HCEC 1CT (cell line): ENCODE measurements around the gene CIB4.

ENCODE experiments used
- DNase-seq: peaks from one replicate; pipeline ENCODE4 v3.0.0-alpha.2; 2017

CIB4 gene

GRCh38 chr2:26640781-26641564 is at the start of gene CIB4:
Gene CIB4 (minus strand): TSS chr2:26641366. CDS start chr2:26641314, 52 bp downstream.
- no peak for DNase-seq

- DNase-seq, result no peak
Measured at GRCh38 chr2:26687801-26688200, 46.6 kb upstream of the CIB4 start.

GRCh38 chr2:26687328-26687727 is 46.2 kb upstream of the CIB4 start:
- no peak for DNase-seq

DNA sequence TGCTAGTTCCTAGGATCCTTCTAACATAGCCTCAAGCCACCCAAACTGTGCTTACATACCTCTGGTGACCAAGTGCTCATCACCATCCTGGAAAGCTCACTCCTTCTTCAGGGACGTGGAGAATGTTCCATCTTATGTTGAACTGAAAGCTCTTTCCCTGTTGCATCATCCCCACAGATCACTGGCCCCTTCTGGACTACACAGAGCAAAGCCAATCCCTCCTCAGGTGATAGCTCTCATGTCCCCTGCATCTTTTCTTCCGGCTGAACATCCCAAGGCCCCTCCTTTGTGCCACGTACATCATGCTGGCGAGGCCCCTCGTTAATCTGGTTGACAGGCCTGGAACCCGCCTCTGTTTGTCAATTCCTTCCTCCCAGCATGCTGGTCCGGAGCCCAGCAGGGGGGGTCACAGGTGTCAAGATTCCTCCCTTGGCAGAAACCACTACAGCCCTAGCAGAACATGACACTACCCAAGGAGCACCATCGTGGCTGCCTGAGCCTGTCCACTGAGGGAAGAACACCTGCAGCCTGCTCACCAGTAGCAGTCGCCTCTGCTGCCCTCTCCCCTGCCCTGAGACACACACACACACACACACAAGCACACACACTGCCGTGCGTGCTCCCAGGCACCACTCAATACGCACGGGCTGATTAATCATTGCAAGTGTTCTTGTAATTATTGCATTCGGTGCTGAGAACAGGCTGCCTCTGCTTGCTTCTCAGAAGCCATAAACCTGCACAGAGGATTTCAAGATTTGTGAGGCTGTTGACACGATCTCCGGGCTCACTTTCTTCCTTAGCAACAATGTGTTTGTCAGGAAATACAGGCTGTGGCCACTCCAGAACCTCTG is 45.0 kb upstream of the CIB4 start:
- no peak for DNase-seq

DNA sequence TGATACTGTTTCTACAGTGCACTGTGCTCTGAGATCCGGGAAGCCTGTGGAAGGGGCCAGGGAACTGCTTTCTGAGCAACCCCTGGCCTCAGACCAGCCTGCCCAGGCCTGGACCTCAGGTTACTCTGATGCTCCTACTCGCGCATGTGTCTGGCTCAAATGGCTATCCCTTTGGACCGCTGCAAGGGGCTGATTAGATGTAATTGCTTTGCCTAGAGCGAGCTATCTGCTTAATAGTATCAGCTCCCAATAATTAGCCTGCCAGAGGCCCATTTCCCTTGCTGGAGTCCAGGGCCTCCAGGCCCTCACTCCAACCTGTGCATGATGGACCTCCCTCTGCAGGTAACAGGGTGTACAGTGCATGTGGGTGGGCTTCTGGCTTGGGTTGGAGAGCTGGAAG is 44.2 kb upstream of the CIB4 start:
- no peak for DNase-seq

DNA sequence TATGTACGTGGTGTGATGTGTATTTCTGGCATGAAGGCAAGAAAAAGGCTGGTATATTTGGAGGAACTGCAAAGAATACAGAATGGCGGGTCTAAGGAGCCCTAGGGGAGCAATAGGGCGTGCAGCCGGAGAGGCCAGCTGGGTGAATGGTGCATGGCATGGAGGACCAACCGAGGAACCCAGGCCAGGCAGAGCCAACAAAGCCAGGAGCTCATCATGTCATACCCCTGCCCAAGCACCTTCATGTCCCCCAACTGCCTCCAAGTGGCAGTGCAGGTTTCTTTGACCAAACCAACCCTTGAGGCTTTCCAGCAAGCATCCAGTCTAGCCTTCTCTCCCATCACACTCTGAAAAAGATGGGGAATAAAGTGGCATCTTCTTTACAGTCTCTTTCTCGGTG is 42.4 kb upstream of the CIB4 start:
- no peak for DNase-seq

- no peak for DNase-seq
Measured at GRCh38 chr2:26682155-26682554, 41.0 kb upstream of the CIB4 start.

DNA sequence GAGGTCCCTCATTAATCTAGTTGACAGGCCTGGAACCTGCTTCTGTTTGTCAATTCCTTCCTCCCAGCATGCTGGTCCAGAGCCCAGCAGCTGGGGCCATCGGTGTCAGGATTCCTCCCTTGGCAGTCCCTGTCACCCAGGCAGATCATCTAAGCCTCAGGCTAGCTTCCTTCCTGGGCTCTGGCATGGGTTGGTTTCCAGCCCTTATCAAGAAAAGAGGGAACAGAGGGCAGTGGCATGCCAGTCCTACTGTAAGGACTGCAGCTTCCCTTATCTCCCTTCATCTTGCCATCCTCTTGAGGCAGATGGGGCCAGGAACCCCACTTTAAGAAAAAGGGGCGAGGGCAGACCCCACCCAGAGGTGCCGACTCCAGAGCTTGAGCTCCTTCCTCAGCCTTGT is 40.5 kb upstream of the CIB4 start:
- DNase-seq, result no peak

DNA sequence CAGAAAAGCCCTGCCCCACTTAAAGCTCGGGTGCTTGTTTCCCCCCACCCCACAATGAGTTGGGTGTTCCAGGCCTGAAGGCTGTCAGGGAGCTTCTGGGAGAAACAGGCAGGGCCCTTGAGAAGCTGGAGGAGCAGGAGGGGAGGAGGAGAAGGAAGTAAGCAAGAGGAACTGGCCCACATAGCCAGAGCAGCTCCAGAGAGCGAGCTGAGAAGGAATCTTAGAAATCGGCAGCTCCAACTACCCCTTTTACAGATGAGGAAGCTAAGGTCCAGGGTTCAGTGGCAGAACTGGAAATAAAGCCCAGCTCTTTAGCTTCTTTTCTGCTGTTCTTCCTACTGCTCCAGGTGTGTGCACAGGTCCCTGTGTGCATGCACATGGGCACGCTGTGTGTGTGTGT is 38.7 kb upstream of the CIB4 start:
- no peak for DNase-seq

- DNase-seq, result peak; percentile 35
Measured at GRCh38 chr2:26678035-26678434, 36.9 kb upstream of the CIB4 start.

- no peak for DNase-seq
Measured at GRCh38 chr2:26675651-26676255, 34.6 kb upstream of the CIB4 start.

- no peak for DNase-seq
Measured at GRCh38 chr2:26674771-26675170, 33.6 kb upstream of the CIB4 start.

DNA sequence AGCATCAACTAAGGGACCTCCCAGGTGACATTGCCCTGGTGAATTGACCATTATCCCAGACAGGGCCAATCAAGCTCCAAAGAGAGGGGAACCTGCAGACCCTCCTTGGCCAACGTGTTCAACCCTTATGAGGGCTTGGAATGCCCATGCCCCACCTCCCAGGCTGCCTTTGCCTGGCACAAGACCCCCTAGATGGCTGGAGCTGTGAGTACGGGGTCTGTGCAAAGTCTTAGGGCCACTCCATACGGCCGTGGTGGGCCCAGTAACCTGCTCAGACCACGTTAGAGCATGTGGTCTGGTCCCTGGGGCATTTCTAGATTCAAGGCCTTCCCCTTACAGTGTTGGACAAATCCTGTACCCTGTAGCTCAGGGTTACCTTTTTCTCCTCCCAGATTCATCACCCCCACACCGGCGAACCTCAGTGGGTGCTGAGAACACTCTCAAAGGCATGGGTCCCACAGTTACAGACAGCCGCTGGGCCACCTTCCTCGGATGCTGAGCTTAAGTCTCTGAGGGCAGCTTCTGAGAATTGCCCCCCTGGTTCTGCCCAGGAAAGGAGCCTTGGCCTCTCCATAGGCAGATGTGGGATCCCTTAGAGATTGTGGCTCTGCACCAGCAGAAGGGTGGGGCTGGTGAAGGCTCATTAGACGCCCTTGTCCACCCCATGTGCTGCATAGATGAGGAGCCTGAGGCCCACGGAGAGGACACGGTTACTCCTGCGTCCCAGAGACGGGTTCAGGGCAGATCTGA is 33.0 kb upstream of the CIB4 start:
- DNase-seq, result no peak

GRCh38 chr2:26672818-26673393 is 31.7 kb upstream of the CIB4 start:
- no peak for DNase-seq

DNA sequence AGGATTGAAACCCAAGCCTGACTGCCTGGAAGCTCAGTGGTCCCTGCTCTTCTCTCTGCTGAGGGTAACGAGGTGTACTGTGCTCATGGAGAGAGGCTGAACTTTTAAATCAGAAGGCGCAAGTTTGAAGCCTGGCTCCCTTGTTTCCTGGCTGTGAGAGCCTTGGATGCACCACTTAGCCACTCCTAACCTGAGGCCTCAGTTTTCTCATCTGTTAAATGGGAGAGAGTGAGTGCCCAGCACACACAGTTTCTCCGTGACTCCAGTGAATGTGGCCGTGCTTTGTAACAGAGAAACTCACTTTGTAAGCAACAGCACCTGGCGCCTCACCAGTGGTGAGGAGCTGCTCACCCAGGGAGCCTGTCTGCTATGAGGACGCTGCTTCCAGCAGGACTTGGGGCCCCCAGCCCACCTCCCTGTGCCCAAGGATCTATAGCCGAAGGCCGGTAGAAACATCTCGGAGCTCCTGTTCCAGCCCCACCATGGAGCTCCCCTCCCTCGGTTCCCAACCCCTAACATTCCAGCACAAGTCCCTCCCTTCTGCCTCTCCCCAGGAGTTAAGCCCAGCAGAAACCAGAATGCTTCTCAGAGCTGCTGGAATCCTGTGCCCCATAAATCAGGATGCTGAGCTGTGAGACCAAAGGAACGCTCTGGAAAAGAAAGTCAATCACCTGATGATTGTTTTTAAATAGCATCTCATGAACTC is 31.1 kb upstream of the CIB4 start:
- no peak for DNase-seq

- no peak for DNase-seq
Measured at GRCh38 chr2:26671691-26672090, 30.5 kb upstream of the CIB4 start.

GRCh38 chr2:26670931-26671460 is 29.8 kb upstream of the CIB4 start:
- no peak for DNase-seq

GRCh38 chr2:26670171-26670570 is 29.0 kb upstream of the CIB4 start:
- peak; percentile 57 for DNase-seq

- DNase-seq, result no peak
Measured at GRCh38 chr2:26668856-26669750, 27.9 kb upstream of the CIB4 start.

GRCh38 chr2:26668041-26668440 is 26.9 kb upstream of the CIB4 start:
- no peak for DNase-seq

- peak; percentile 21 for DNase-seq
Measured at GRCh38 chr2:26666671-26667070, 25.5 kb upstream of the CIB4 start.
